IPS DF 6.9 (cell line): Measurements from ENCODE around the gene OVOL3.
"Not testable (repeated sequence)": the region's sequence is repeated elsewhere in the genome, so short reads cannot be mapped to it uniquely, and the experiment has no call there.

Experiments used
- DNase-seq: peaks from one replicate; pipeline ENCODE4 v3.0.0-alpha.2; 2013; ENCODE audit warnings: low read depth, low spot score
- H3K27ac ChIP-seq: one replicate; pipeline ENCODE4 v1.5.1; 2013; ENCODE audit warnings: low read length, control low read depth
- H3K27me3 ChIP-seq: 2 replicates; pipeline ENCODE4 v1.6.1; 2013; ENCODE audit warnings: mild to moderate bottlenecking, low read length; ENCODE audit not compliant: control insufficient read depth, insufficient read depth
- H3K36me3 ChIP-seq: 2 replicates; pipeline ENCODE4 v1.6.1; 2013; ENCODE audit warnings: low read length; ENCODE audit not compliant: control insufficient read depth, insufficient read depth
- H3K4me1 ChIP-seq: 2 replicates; pipeline ENCODE4 v1.6.1; 2013; ENCODE audit warnings: low read length; ENCODE audit not compliant: control insufficient read depth, insufficient read depth
- H3K4me3 ChIP-seq: 2 replicates; pipeline ENCODE4 v1.5.1; 2013; ENCODE audit warnings: mild to moderate bottlenecking, low read length
- H3K9me3 ChIP-seq: 2 replicates; pipeline ENCODE4 v1.6.1; 2013; ENCODE audit warnings: low read length, inconsistent platforms; ENCODE audit not compliant: control insufficient read depth, insufficient read depth
- WGBS: extraction: QIAGEN DNeasy Blood & Tissue Kit; methylation state at CpG from one replicate; pipeline ENCODE4 v1.1.7; 2013; ENCODE audit warnings: mixed read lengths, missing lambda C conversion rate; ENCODE audit not compliant: insufficient read length, insufficient coverage; 5-methylcytosine and 5-hydroxymethylcytosine counted together

The OVOL3 gene

GRCh38 chr19:36110487-36111199 lies at the start of gene OVOL3:
Gene OVOL3 (plus strand): TSS chr19:36111143. CDS start chr19:36111203, 60 bp downstream.
- Histone ChIP-seq H3K4me1 (peaks cover 9% of the 10 kb centered on the region), H3K4me3 (no peak within 1 kb of the TSS), H3K9me3 (no peaks in the 10 kb centered on the region), H3K27ac (no peak within 1 kb of the TSS), H3K27me3 (no peaks in the 10 kb centered on the region), H3K36me3 (peaks cover 11% of the 10 kb centered on the region; the same call in 1 of the 2 replicates)
- no CpG with 5 or more reads among the region's 1 CpG for WGBS
- no peak for DNase-seq

- no peak overlapping the region for H3K27ac ChIP-seq
- H3K9me3 ChIP-seq = no peaks in the 10 kb centered on the region
- no peaks in the 10 kb centered on the region; the same call in 1 of the 2 replicates for H3K4me1 ChIP-seq
- peaks cover 18% of the 10 kb centered on the region for H3K36me3 ChIP-seq
- no peak overlapping the region for H3K4me3 ChIP-seq
- no peak for DNase-seq
- no CpG with 5 or more reads among the region's 2 CpGs for WGBS
- H3K27me3 ChIP-seq = no peaks in the 10 kb centered on the region
Measured at GRCh38 chr19:36061367-36061766, 49.6 kb upstream of the OVOL3 start.

- WGBS = no CpG with 5 or more reads among the region's 8 CpGs
- Histone ChIP-seq H3K4me3 (no peak overlapping the region), H3K9me3 (no peaks in the 10 kb centered on the region), H3K27me3 (no peaks in the 10 kb centered on the region), H3K27ac (no peak overlapping the region), H3K4me1 (no peaks in the 10 kb centered on the region; the same call in 1 of the 2 replicates), H3K36me3 (peaks cover 31% of the 10 kb centered on the region)
- no peak for DNase-seq
Measured at GRCh38 chr19:36064826-36065225, 46.1 kb upstream of the OVOL3 start.

GRCh38 chr19:36067681-36068080 lies 43.3 kb upstream of the OVOL3 start:
- Histone ChIP-seq H3K36me3 (peaks cover 38% of the 10 kb centered on the region), H3K4me3 (no peak overlapping the region), H3K9me3 (no peaks in the 10 kb centered on the region), H3K27ac (no peak overlapping the region), H3K4me1 (no peaks in the 10 kb centered on the region), H3K27me3 (no peaks in the 10 kb centered on the region)
- no CpG with 5 or more reads among the region's 11 CpGs for WGBS
- DNase-seq = no peak

GRCh38 chr19:36068810-36069499 lies 42.0 kb upstream of the OVOL3 start:
- not testable (repeated sequence) for H3K4me3 ChIP-seq, DNase-seq, H3K4me1 ChIP-seq, H3K27me3 ChIP-seq, H3K27ac ChIP-seq, H3K9me3 ChIP-seq
- no CpG with 5 or more reads among the region's 57 CpGs for WGBS
- H3K36me3 ChIP-seq = peaks cover 51% of the 10 kb centered on the region

GRCh38 chr19:36072081-36072480 lies 38.9 kb upstream of the OVOL3 start:
- DNase-seq = no peak
- H3K9me3 ChIP-seq = no peaks in the 10 kb centered on the region
- no peak overlapping the region for H3K4me3 ChIP-seq
- peaks cover 45% of the 10 kb centered on the region for H3K36me3 ChIP-seq
- no peak overlapping the region for H3K27ac ChIP-seq
- WGBS = no CpG with 5 or more reads among the region's 8 CpGs
- H3K27me3 ChIP-seq = no peaks in the 10 kb centered on the region
- H3K4me1 ChIP-seq = no peaks in the 10 kb centered on the region

- Histone ChIP-seq H3K27ac (no peak overlapping the region), H3K4me1 (no peaks in the 10 kb centered on the region), H3K9me3 (no peaks in the 10 kb centered on the region), H3K36me3 (peaks cover 35% of the 10 kb centered on the region), H3K27me3 (no peaks in the 10 kb centered on the region), H3K4me3 (no peak overlapping the region)
- WGBS = no CpG with 5 or more reads among the region's 10 CpGs
- DNase-seq = no peak
Measured at GRCh38 chr19:36073121-36073876, 37.6 kb upstream of the OVOL3 start.

GRCh38 chr19:36079389-36079945 lies 31.5 kb upstream of the OVOL3 start:
- DNase-seq = no peak
- no peaks in the 10 kb centered on the region for H3K27me3 ChIP-seq
- H3K36me3 ChIP-seq = peaks cover 33% of the 10 kb centered on the region
- H3K4me1 ChIP-seq = no peaks in the 10 kb centered on the region
- no peaks in the 10 kb centered on the region for H3K9me3 ChIP-seq
- WGBS = 100% methylated on average over 1 of the region's 3 CpGs
- H3K4me3 ChIP-seq = no peak overlapping the region
- no peak overlapping the region for H3K27ac ChIP-seq

- no peaks in the 10 kb centered on the region for H3K9me3 ChIP-seq
- H3K4me3 ChIP-seq = no peak overlapping the region
- H3K27me3 ChIP-seq = no peaks in the 10 kb centered on the region
- H3K27ac ChIP-seq = no peak overlapping the region
- no CpG with 5 or more reads among the region's 3 CpGs for WGBS
- DNase-seq = no peak
- H3K36me3 ChIP-seq = peaks cover 37% of the 10 kb centered on the region
- H3K4me1 ChIP-seq = no peaks in the 10 kb centered on the region
Measured at GRCh38 chr19:36081385-36081784, 29.6 kb upstream of the OVOL3 start.

GRCh38 chr19:36081894-36082293 lies 29.0 kb upstream of the OVOL3 start:
- no peak for DNase-seq
- no peak overlapping the region for H3K27ac ChIP-seq
- H3K9me3 ChIP-seq = no peaks in the 10 kb centered on the region
- H3K36me3 ChIP-seq = peaks cover 40% of the 10 kb centered on the region
- no peaks in the 10 kb centered on the region for H3K4me1 ChIP-seq
- H3K4me3 ChIP-seq = no peak overlapping the region
- no CpG with 5 or more reads among the region's 7 CpGs for WGBS
- H3K27me3 ChIP-seq = no peaks in the 10 kb centered on the region
